NCI-H1930 (cell line): Measurements from ENCODE around the gene GPR85.
"Not testable (repeated sequence)": the region's sequence is repeated elsewhere in the genome, so short reads cannot be mapped to it uniquely, and the experiment has no call there.

ENCODE experiments used
- DNase-seq, 2 experiments: peaks; one replicate each; lab custom pipeline; 2025; lab: John Stamatoyannopoulos, UW

Gene GPR85, protein sequence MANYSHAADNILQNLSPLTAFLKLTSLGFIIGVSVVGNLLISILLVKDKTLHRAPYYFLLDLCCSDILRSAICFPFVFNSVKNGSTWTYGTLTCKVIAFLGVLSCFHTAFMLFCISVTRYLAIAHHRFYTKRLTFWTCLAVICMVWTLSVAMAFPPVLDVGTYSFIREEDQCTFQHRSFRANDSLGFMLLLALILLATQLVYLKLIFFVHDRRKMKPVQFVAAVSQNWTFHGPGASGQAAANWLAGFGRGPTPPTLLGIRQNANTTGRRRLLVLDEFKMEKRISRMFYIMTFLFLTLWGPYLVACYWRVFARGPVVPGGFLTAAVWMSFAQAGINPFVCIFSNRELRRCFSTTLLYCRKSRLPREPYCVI

DNA sequence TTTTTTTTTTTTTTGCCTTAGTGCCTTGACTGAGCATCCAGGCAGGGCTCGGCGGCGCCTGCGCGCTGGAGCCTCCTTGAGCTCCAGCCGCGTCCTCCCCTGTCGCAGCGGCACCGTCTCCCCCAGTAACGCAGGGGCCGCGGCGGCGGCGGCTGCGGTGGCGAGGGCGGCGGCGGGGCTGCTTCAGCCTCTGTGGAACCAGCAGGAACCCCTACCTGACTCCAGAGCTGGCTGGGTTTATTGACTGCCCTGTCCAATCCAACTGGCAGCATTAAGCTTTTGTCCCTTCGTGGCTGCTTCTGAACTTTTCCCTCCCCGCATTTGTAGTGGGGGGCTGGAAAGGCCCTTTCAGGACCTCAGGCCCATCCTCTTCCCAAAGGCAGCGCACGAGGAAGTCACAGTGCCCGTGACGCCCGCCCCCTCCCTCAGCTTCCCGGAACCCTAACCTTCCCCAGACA, at the start of gene GPR85:
TSS of gene GPR85 (minus strand) at position 397 of the 458 bp plus-strand sequence. CDS start 2,106 bp downstream, outside the sequence.
- peak; percentile 47 to 71 for DNase-seq

DNA sequence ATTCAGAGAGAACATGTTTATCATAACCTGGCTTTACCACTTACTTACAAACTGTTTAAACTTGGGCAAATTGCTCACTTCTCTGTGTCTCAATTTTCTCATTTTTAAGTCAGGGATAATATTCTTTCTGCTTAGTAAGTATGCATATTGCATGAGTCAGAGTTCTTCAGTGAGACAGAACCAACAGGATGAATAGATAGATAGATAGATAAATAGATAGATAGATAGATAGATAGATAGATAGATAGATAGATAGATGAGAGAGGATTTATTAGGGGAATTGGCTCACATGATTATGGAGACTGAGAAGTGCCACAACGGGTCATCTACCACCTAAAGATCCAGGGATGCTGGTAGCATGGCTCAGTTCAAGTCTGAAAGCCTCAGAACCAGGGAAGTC, 47.4 kb upstream of the GPR85 start:
- no peak for DNase-seq

DNA sequence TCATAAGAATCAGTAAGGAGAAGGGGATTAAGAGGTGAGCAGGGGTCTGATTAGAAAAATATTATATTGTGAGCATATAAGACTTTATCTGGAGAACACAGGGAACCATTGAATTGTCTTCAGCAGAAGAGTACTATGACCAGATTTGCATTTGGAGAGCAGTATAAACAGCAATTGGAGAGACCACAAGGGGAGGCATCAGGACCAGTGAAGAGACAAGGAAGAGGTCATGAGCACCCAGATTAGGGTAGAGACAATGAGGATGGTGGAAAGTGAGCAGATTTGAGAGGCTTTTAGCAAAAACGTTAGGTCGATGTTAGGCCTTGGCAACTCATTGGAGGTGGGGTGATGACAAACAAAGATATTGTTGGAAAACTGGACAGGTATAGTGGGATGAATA, 44.7 kb upstream of the GPR85 start:
- DNase-seq, result no peak

DNA sequence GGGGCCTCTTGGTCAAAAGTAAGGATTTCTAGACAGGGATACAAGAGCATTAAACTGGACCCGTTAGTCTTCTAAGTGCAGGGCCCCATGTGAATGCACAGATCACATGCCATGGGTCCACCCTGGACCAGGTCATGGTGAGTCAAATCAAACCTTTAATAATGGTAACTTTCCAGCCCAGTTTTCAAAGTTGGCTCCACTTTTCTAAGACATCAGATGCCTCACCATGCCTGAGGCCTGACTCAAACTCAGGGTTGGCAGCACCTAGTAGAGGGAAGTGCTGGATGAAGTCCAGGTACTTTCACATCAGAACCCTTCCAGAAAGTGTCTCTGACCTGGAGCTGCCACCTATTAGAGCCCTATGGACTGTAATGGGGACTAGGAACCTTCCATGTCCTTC, 41.4 kb upstream of the GPR85 start:
- DNase-seq, result no peak

DNA sequence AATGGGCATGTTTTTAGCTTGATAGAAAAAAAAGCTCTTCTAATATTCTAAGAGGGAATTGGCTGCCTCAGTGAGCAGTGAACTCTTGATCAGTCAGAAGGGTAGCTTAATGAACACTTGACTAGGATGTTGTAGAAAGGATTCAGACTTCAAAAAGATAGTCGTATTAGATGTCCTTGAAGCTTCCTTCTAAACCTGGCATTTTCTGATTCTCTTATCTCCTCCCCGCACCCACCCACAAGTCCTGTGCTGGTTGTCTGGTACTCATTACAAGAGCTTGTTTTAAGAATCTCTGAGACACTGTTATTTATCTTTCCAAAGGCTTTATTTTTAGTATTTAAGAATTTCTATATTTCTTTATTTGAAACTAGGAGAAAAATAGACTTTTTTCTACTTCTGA, 39.1 kb upstream of the GPR85 start:
- DNase-seq, result no peak

DNA sequence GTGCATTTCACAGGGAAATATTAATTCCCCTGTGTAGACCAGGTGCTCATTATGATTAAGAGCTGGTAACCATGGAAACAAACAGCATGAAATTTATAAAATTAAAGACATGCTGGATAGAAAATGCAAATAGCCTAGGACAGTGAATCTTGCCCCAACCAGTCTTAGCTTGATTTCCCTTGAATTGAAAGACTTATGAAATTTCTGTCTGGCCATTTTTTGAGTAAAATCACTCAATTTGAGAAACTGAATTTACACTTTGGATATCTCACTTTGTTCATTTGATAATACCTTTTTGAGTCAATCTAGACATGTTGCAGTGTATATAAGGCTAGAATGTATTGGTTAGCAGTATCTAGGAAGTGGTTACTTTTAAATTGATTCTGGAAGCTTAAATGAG, 36.1 kb upstream of the GPR85 start:
- DNase-seq, result no peak

DNA sequence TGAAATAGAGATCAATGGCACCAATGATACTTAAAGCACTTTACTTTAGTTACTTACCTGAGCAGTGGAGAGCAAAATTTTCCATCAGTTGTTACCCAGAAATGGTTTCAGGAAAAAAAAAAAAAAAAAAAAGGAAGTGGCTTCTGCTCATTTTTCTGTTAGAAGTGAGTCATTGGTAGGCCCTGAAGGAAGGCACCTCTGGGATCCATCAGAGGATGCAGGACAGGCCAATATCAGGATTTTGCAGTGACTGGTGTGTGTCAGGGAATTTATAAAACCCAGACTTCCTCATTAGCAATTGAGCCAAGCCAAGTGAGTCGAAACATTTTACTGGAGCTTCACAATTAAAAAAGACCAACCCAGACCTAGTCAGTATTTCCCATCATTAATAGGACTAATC, 34.0 kb upstream of the GPR85 start:
- DNase-seq, result no peak

DNA sequence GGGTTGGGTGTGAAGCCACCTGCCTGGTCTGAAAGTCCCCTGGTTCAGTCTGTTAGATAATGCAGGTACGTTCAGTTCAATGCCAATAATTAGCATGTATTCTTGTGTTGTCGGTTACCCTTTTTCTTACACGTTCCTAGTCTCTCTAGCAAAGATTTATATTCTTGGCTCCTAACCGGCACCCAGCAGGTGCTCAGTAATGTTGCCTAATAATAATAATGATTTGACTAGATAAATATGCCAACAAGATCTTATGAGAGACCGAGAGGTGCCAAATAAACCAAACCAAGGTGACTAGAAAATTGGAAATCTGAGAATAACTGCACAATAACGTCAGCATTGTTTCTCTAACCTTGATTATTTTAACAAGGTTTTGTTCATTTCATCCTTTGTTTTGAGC, 32.8 kb upstream of the GPR85 start:
- DNase-seq, result no peak

DNA sequence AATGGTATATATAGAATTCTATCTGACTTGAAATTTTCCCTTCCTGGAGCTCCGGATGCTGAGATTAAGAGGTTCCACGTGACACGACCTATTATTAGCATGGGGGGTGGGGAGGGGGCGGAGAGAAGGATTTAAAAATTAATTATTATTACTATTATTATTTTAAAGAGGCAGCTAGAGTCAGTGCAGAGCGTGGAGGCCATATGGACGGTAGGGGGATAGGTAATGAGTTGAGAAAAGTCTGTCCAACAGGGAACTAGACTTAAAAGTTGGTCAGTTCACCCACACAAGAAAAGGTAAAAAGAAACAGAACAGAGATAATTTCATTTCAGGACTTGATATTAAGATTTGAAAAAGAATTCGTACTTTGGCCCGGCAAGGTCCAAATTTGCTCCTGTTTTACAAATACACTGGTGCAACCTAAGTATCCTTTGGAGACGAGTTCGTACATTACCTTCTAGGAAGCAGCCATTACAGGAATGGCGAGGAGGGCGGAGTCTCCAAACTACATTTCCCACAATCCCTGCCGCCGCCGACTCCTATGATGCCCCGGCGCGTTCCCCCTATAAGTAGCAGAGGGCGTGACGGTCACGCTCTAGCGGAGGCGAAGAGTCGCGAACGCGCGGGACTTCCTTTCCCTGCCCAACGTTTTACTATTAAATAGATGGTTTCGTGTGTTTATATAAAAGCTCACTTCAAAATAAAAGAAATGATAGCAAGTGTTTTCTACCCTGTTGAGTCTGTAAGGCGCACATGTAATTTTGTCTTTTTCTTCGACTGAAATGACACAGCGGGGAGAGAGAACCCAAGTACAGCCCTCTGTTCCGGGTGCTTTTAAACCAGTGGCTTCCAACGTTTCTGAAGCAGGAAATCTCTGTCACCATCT, 31.7 kb upstream of the GPR85 start, which contains the start of gene SMIM30:
TSS of gene SMIM30 (minus strand) at position 481 of the 886 bp plus-strand sequence. CDS start 976 bp downstream, outside the sequence.
- DNase-seq, result peak; percentile 88 to 91

DNA sequence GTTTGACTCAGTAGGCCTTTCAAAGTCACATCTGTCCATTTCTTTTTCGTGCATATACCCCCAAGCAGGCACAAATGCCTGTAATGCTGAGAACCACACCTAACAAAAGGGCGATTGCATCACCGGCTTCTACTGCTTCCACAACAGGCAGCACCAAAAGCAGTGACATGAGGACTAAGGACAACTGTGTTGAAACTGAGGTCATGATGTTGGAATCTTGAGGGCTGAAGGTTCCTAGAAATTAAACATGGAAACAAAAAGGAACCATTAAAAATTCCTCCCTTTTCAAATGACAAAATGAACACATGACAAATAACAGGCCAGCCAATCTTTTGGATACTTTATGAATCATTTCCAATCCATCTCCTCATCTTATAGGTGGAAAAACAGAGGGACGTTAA, 30.7 kb upstream of the GPR85 start:
- not testable (repeated sequence) for DNase-seq

DNA sequence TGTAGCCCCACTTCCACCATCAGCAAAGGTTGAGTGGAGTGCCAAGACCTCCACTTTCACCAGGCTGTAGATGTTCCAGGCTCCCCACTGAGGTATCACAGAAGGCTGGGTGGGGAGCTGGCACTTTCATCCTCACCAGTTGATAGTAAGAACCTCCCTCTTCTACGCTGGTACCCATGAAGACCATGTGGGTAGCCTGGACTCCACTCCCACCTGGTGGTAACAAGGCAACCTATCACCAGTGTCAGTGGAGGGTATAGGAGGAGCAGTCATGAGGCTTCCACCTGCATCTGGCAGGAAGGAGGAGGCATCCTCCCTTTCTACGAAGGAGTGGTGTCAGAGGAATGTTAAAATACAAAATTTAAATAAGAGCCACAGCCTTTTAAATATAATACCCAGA, 27.3 kb upstream of the GPR85 start:
- peak; percentile 7 to 16 for DNase-seq

DNA sequence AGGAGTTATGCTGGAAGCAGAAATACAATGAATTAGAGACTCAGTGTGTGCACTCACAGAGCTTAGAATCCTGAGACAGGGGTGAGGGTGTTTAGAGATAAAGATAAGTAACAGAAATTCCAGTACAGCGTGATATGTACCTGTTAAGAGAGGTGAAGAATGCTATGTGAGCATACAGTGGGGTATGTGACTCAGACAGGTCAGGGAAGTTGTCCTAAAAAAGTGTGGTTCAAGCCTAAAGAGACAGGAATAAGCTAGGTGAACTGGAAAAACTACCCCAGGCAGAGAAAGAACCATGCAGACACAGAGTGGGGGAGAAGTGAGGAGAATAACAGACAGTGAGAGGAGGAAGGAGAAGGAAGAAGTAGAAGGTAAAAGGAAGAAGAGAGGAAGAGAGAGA, 23.1 kb upstream of the GPR85 start:
- DNase-seq, result no peak

DNA sequence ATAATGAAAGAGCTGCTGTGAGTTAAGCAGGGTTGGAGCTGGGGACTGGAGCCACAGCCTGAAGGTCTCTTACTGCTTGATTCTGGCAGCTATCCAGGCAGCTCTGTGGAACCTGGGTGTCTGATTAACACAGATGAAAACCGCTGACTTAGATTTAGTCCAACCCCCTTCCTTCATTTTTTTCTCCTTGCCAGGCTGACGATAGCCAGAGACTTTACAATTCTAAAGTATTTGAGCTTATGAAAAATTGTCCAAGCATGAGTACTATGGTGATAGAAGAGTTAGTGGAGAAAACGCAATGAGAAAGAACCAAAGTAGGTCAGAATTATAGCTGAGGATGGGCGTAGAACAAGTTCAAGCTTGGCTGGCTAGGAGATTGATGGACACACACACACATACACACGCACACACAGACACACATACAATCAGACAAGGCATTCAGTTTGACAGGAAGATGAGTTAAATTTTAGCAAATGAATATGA, 13.5 kb upstream of the GPR85 start:
- DNase-seq, result no peak

DNA sequence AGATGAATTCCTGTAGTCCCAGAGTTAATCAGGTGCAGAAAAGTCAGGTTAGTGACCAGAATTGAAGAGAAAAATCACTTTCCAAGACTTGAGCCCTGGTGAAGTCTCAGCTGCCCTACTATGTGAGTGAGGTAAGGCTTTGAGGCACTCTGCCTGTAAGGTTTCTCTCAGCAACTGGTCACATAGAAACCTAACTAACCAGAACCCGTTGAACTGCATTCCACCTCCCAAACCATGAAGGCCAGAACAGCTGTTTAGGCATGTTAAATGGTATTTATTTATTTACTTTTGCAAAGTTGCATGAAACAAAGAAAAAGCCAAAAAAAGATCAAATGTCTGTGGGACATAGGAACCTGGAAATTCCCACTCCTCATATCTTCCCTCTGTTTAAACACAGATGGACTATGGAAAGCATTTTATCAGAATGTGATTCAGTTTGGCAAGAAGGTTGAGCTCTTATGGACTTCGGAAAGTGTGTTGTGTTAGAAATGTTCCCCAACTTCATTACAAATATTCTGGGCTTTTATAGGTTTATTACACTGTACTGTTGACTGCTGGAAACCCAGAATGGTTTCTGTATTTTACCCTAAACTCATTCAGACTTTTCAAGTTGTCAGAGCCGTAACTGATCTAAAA, 12.8 kb upstream of the GPR85 start:
- no peak for DNase-seq

DNA sequence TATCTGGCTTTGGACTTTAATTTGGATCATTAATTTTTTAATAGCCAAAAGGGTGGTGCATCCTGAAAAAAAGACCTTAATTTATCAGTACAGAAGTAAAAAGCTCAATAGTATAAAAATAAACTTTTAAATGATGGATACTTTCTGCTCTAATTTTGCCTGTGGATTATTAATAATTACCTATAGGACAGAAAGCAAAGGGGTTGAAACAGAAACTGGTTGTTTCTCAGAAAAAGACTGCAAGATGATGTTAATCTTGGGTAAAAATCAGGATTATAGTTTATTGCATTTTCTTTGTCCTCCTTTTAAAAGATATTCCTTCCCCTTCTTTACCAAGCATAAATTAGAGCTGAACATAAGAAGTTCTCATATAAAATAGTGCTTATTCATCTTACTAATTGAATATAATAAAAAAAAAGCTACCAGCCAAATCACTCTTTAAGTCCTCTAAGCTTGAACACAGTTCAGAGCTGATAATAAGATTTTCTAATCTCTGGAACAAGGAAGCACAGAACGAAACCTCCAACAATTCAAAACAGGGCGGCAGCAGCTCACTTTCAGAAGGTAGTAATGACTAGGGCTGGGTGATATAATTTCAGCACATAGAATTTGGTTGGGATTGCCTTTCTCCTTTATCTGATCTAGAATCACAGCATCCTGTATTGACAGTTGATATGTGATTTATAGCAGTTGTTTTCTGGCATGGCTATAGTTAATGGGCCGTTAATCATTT, 8.1 kb upstream of the GPR85 start:
- no peak for DNase-seq

DNA sequence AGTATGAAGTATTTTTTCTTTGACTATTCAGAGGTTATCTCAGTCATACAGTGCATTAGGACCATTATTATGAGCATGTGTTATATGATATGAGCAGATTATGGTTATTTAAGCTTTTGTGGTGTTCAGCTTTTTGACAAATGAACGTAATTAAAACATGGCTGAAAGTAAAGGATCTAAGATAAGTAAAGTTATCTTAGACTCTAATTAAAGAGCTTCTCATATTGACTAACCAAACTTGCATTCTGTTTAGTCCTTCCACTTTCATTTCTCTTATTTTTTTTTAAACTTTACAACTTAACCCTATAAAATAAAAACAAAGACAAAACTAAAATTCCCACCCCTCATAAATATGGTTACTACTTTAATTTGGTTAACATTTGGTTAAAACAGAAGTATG, 6.9 kb upstream of the GPR85 start:
- DNase-seq, result no peak

DNA sequence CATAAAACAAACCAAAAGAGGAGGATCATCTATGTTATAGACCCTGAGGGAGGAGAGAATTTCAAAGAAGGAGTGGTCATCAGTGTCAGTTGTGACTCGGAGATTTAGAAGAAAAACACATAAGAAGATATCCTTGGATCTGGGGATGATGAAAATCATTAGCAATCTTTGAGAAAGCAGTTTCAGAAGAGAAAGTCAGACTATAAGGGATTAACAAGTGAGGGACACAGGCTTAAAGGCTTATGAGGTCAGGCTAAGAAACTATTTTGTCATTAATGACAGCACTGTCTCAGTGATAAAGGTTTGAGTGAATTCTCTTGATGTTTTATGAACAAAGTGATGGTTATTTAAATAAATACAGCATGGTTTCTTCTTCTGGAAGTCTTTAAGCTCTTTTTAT, 6.1 kb upstream of the GPR85 start:
- DNase-seq, result no peak

DNA sequence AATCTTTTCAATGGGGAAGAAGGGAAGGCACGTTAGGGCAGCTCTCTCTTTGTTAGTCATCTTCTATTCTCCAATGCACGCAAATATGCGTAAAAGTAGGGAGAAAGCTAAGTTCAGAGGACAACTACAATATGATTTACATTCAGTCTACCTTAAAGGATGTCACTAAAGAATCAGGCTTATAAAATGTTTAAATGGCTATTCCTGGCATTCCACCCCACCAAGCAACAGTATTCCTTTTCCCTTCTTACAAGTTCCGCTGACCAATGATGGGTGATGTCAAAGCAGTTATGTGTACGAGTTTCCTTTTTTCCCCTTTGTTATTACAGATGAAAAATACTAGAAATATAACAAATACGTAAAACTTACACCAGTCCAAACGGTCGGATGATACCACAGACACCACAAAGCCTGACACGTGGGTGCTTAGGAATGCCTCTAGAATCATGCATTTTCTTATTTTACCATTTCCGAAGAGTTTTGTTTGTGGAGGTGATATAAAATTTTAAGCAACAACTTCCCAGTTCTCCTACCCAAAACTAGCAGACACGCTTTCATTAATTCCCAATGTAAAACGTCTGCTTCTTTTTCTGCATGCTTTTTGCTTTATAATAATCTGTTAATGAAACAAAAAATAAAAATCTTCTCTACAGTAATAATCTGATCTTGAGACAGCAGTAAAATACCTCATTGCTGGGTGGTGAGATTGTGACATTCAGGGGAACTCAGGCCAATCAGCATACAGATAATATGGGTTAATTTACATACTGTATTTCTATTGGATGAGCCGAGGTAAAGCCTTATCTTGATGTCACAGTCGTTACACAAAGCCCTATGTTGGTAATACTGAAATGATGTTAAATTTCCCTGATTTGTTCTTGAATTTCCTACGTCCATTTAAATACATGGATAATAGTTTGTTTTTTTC, 708 bp upstream of the GPR85 start:
- DNase-seq, result no peak

DNA sequence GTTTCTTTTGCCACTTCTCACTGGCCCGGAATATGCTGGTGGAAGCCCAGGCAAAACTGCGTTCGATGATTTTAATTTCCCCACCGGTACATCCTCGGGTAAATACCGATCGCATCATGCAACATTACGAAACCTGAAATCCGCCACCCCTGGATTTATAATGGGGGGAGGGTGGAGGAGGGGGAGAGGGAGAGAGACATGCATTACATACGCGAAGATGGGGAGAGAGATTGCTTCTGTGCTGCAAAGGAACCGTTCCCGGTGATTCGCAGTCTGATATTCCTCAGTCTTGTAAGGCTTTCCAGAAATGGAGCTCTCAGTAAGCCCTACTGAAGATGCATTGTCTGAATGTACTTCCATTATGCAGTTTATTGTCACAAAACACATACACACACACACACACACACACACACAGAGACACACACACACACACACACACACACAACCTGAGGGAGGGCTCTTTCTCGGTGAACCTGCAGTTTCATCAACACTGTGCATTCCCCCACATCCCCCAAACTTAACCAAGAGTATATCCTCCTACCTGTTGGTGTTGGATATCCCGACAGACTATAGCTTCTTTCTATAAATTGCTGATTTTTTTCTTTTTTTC, 741 bp downstream of the GPR85 start:
- peak in 1 of 2 experiments; percentile 11 for DNase-seq
